ENCODE measurements around the gene SYT17. TPM values are rescaled to one million over a fixed set of nuclear protein-coding genes. Genes with fewer than 3 reads are reported as not detected.

The SYT17 gene
- total and polyA plus RNA-seq, 10 of the 15 experiments (the other 5 are each of a cell fraction or from before 2014, with no cell fraction given), result 3.7 to 12.3 (median 5.0) TPM

- H3K4me1 ChIP-seq (ENCODE audit: control insufficient read depth, insufficient read depth, low read length), result no peaks in the 10 kb centered on the region
- peak; percentile 54 for FAIRE-seq
- ChIA-PET RAD21 (ENCODE audit: unreplicated experiment) (interaction anchor here (0.9 kb wide), 1 partner anchor 21 kb away, joined by 4 read pairs; no protein-coding TSS in a partner anchor), SMC1A (ENCODE audit: uncharacterized antibody, unreplicated experiment) (interaction anchor here (0.9 to 1.6 kb wide), 4 partner anchors 10 to 148 kb away, joined by 3 to 4 read pairs (median 3); no protein-coding TSS in a partner anchor), POLR2A (no interaction called here), CTCF (interaction anchor here (0.9 to 1.8 kb wide), 8 partner anchors 9 to 114 kb away, joined by 3 to 6 read pairs (median 3); no protein-coding TSS in a partner anchor)
- H3K9me3 ChIP-seq (replicated peaks; ENCODE audit: control insufficient read depth, insufficient read depth, low read length), result peaks cover 3% of the 10 kb centered on the region; the same call in 2 of the 3 replicates
- H4K20me1 ChIP-seq (ENCODE audit: control insufficient read depth, insufficient read depth), result no peaks in the 10 kb centered on the region
- H3K9ac ChIP-seq (ENCODE audit: control insufficient read depth, insufficient read depth, low read length), result no peak overlapping the region
- no TSS peak for BruUV-seq (replicated peaks)
- in situ Hi-C loops (cut with MboI) (no loop called here), intact Hi-C loops (cut with micrococcal nuclease; ENCODE audit: unreplicated experiment) (no loop called here)
- H3K4me3 ChIP-seq, result no peak overlapping the region
- H2AFZ ChIP-seq (ENCODE audit: control insufficient read depth, low read depth, low read length), result no peak overlapping the region
- 58% methylated on average over 8 of the region's 8 CpGs for WGBS (ENCODE audit: insufficient coverage, insufficient replicate concordance, low lambda C conversion rate, missing lambda C conversion rate)
- H3K27me3 ChIP-seq (replicated peaks in 1 of 2; ENCODE audit: control insufficient read depth in 2 of 2, insufficient read depth in 2 of 2, low read length in 1 of 2), result no peaks in the 10 kb centered on the region
- no peaks in the 10 kb centered on the region; a peak in 1 of 4 replicates for H3K36me3 ChIP-seq (ENCODE audit: control insufficient read depth in 2 of 2, insufficient read depth in 2 of 2, low read length in 1 of 2)
- ATAC-seq, result no peak
- 0 out of 2 replicates have a peak, but pooled peaks have one; percentile 18 for TF ChIP-seq RAD21 (IDR thresholded peaks at IDR 0.05; ENCODE audit: insufficient read depth, low read depth, low read length)
- TF ChIP-seq, protein P1, sequence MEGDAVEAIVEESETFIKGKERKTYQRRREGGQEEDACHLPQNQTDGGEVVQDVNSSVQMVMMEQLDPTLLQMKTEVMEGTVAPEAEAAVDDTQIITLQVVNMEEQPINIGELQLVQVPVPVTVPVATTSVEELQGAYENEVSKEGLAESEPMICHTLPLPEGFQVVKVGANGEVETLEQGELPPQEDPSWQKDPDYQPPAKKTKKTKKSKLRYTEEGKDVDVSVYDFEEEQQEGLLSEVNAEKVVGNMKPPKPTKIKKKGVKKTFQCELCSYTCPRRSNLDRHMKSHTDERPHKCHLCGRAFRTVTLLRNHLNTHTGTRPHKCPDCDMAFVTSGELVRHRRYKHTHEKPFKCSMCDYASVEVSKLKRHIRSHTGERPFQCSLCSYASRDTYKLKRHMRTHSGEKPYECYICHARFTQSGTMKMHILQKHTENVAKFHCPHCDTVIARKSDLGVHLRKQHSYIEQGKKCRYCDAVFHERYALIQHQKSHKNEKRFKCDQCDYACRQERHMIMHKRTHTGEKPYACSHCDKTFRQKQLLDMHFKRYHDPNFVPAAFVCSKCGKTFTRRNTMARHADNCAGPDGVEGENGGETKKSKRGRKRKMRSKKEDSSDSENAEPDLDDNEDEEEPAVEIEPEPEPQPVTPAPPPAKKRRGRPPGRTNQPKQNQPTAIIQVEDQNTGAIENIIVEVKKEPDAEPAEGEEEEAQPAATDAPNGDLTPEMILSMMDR (IDR thresholded peaks at IDR 0.05 in 2 of 3, conservative IDR thresholded peaks at IDR 0.05 in 1 of 3; ENCODE audit: control insufficient read depth in 2 of 3, extremely low read depth in 1 of 3, insufficient read depth in 1 of 3, low read depth in 3 of 3, low read length in 3 of 3), result peak; percentile 15 to 68 (median 49); a peak in 4 of 6 replicates
- TF ChIP-seq, protein P2, sequence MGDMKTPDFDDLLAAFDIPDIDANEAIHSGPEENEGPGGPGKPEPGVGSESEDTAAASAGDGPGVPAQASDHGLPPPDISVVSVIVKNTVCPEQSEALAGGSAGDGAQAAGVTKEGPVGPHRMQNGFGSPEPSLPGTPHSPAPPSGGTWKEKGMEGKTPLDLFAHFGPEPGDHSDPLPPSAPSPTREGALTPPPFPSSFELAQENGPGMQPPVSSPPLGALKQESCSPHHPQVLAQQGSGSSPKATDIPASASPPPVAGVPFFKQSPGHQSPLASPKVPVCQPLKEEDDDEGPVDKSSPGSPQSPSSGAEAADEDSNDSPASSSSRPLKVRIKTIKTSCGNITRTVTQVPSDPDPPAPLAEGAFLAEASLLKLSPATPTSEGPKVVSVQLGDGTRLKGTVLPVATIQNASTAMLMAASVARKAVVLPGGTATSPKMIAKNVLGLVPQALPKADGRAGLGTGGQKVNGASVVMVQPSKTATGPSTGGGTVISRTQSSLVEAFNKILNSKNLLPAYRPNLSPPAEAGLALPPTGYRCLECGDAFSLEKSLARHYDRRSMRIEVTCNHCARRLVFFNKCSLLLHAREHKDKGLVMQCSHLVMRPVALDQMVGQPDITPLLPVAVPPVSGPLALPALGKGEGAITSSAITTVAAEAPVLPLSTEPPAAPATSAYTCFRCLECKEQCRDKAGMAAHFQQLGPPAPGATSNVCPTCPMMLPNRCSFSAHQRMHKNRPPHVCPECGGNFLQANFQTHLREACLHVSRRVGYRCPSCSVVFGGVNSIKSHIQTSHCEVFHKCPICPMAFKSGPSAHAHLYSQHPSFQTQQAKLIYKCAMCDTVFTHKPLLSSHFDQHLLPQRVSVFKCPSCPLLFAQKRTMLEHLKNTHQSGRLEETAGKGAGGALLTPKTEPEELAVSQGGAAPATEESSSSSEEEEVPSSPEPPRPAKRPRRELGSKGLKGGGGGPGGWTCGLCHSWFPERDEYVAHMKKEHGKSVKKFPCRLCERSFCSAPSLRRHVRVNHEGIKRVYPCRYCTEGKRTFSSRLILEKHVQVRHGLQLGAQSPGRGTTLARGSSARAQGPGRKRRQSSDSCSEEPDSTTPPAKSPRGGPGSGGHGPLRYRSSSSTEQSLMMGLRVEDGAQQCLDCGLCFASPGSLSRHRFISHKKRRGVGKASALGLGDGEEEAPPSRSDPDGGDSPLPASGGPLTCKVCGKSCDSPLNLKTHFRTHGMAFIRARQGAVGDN (IDR thresholded peaks at IDR 0.05), result no peak
- DNase-seq (ENCODE audit: low read depth, low spot score), result no peak
- H3K4me2 ChIP-seq (ENCODE audit: control insufficient read depth, insufficient read depth), result no peak overlapping the region
- no peaks in the 10 kb centered on the region for H3K79me2 ChIP-seq (ENCODE audit: control insufficient read depth, insufficient read depth, low read length)
- no peak overlapping the region for H3K27ac ChIP-seq (ENCODE audit: control insufficient read depth, insufficient read depth)
These were observed 55.5 kb downstream of the SYT17 start for GRCh38 chr16:19223235-19224170.

Data from GM12878 (cell line).